LoVo (cell line): ENCODE results near the gene GPR37.

ENCODE experiments used
- DNase-seq: peaks from one replicate; pipeline ENCODE4 v3.0.0-alpha.2; 2016; ENCODE audit warnings: low spot score

The GPR37 gene

GRCh38 chr7:124724079-124724478 lies 41.5 kb downstream of the GPR37 start:
- DNase-seq = no peak

- no peak for DNase-seq
Measured at GRCh38 chr7:124723012-124723411, 42.6 kb downstream of the GPR37 start.

GRCh38 chr7:124722292-124722691 lies 43.3 kb downstream of the GPR37 start:
- no peak for DNase-seq

- DNase-seq = no peak
Measured at GRCh38 chr7:124720195-124720594, 45.4 kb downstream of the GPR37 start.

GRCh38 chr7:124718032-124718766 lies 47.4 kb downstream of the GPR37 start:
- DNase-seq = no peak

- DNase-seq = no peak
Measured at GRCh38 chr7:124716894-124717293, 48.7 kb downstream of the GPR37 start.

GRCh38 chr7:124713086-124713485 lies 52.5 kb downstream of the GPR37 start:
- no peak for DNase-seq

GRCh38 chr7:124712017-124712416 lies 53.6 kb downstream of the GPR37 start:
- no peak for DNase-seq

GRCh38 chr7:124702385-124702784 lies 63.2 kb downstream of the GPR37 start:
- no peak for DNase-seq

GRCh38 chr7:124701955-124702354 lies 63.6 kb downstream of the GPR37 start:
- DNase-seq = no peak

- DNase-seq = no peak
Measured at GRCh38 chr7:124700655-124701054, 64.9 kb downstream of the GPR37 start.

GRCh38 chr7:124698964-124699363 lies 66.6 kb downstream of the GPR37 start:
- no peak for DNase-seq

- DNase-seq = no peak
Measured at GRCh38 chr7:124697746-124698145, 67.8 kb downstream of the GPR37 start.
